NCI-H1436 (cell line): ENCODE data around the gene CYP19A1.
"Not testable (repeated sequence)": the region's sequence is repeated elsewhere in the genome, so short reads cannot be mapped to it uniquely, and the experiment has no call there.

ENCODE experiments used
- DNase-seq: peaks from one replicate; lab custom pipeline; 2025; lab: John Stamatoyannopoulos, UW

Gene CYP19A1

DNA sequence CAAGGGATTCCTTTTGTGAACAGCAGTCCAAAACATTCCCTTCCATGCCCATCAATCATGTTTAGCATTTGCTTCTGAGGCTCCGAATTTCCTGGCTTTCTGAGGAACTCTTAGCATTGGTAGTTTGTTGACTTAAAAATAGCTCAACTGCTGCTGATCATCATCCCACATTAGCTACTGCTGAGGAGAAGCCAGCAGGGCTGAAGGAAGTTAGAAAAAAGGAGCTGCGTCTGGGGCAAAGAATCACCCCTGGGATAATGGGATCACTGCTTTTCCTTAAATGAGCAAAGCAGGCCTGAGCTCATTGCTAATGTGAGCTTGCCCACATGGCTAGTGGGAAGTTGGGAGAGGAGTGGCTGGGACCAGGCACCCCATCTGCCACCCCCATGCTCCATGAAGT is 39.8 kb downstream of the CYP19A1 start:
- DNase-seq, result no peak

DNA sequence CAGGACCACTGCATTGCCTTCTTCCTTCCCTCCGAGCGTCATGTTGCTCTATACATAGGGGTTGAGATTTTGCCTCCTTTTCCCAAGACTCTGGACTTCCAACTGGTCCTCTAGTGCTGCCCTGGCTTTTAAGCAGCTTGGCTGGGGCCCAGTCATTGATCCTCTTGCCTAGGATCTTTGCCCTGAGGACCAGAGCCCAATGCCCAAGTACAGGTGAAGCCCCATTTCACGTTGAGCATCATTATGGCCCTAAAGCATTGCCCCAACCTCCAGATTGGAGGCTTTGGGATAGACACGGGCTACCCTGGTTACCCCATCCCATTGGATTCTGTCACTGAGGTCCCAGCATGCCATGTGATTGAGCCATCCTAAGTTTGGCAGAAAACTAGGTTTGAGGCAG is 47.7 kb downstream of the CYP19A1 start:
- DNase-seq, result no peak

DNA sequence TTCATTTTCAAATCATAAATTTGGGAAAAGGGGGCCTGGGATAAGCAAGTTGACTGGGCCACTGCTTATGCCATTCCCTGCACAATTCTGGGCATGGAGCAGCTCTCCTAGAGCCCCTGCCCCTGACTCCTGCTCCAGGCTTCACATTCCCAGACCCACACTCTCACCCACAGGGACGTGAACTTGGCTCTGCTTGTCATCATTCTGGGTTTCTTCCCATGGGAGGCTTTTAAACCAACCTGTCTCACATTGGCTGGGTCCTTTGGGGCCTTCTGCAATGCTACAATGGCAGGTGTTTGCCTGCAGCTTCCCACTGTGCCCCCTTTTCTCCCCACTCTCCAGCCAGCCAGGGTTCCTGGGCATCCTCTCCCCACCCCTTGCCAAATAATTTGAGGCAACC is 49.1 kb downstream of the CYP19A1 start:
- DNase-seq, result peak; percentile 28

DNA sequence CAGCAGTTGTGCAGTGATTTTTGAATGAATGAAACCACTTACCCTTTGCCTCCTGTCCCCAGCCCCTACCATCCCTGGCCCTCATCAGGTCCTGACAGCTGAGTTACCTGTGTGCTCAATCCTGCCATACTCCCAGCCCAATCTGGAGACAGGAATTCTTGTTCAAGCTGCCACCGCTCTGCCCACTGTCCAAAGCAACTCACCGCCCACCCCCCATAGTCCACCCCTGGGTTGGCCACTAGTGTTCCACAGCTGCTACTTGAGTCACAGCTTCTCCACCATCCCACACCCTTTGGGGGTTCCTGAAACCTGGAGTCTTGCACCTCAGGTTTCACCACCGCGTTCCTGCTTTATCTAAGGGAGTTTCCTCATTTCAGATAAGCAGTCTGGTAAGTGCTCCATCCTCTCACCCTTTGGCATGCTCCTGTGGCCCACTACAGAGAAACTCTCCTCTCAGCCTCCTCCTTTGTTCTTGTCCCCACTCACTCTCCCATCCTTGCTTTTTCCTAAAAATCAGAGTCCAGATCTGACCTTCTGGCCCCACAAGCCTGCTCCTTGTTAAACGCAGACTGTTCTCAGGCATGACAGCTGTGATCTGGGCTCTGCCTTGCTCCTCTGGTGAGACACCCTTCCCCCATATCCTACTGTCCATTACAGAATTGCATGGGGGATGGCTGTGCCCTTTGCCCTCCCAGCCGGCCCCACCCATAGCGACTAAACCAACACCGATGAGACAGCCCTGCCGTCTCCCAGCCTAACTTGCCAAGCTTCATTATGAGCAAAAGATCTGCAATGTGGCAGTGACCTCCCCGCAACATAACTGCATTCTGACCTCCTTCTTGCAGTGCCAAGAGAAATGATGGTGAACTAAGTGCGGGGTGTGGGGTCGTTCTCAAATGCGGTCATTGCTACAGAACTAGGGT is 50.0 kb downstream of the CYP19A1 start:
- no peak for DNase-seq

DNA sequence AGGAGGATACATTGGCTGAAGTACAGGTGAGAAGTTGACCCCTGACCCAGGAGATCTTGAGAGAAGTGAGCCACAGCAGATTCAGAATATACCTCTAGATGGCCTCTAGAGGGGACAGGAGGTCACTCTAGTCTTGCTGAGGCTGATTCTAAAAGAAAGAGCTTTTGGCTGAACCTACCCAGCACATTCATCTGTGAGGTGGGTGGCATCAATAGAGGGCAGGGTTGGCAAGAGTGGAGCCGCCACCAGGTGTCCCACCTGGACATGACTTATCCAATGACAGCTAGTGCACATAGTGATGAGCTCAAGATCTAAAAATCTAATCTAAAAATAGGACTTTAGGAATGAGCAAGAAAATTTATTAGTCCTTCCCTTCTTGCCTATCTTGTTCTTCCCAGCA is 51.6 kb downstream of the CYP19A1 start:
- no peak for DNase-seq

DNA sequence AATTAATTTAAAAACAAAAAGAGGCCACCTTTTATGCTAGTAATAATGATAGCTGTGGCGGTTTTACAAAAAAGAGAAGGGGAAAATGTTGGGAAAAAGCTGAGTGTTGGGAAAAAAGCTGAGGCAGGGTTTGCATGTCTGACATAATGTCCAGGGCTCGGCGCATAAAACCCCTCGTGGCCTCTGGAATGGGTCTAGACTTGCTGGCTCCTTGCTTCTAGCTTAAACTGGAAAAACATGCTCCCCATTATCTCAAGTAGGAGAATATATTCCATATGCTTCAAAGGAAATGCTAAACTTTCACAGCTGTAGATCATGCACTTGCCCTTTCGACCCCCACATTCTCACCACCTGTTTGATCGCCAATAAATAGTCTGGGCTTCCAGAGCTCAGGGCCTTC is 53.0 kb downstream of the CYP19A1 start:
- DNase-seq, result no peak

DNA sequence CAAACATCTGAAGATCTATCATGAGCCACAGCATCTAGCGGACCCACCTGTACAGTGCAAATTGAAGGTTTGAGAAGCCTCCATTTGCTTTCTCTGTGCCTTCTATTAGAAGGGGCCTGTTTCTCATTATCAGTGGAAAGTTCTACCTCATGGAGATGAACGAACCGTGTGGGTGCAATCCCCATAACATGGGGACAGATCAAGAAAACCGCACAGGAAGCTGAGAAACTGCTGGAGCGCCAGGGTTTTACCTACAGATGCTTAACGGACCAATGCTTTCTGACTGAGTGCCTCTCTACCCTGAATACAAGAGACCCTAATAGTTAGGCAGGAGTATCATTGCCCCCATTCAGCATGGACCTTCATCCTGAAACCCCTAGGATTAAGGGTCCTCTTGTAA is 53.5 kb downstream of the CYP19A1 start:
- DNase-seq, result no peak

DNA sequence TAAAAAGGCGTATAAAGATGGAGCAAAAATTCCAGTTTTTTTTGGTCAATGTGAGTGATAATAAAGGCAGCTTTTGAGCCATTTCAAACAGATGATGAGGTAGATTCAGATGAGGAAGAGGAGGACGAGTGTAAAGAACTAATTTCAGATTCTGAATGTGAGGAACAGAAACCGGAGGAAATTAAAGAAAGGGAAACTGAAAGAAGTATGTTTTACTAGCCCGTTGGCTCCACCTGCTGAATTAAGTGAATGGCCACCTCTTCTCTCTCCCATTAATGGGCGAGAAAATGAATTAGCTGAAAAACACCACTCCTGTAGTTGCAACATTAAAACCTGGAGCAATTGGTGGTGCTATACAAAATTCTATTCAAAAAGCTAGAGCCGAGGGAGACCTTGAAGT is 55.4 kb downstream of the CYP19A1 start:
- no peak for DNase-seq

DNA sequence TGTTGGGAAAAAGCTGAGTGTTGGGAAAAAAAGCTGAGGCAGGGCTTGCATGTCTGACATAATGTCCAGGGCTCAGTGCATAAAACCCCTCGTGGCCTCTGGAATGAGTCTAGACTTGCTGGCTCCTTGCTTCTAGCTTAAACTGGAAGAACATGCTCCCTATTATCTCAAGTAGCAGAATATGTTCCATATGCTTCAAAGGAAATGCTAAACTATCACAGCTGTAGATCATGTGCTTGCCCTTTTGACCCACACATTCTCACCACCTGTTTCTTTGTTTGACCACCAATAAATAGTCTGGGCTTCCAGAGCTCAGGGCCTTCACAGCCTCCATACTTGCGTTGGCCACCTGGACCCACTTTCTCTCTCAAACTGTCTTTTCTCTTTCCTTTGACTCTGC is 56.2 kb downstream of the CYP19A1 start:
- not testable (repeated sequence) for DNase-seq

DNA sequence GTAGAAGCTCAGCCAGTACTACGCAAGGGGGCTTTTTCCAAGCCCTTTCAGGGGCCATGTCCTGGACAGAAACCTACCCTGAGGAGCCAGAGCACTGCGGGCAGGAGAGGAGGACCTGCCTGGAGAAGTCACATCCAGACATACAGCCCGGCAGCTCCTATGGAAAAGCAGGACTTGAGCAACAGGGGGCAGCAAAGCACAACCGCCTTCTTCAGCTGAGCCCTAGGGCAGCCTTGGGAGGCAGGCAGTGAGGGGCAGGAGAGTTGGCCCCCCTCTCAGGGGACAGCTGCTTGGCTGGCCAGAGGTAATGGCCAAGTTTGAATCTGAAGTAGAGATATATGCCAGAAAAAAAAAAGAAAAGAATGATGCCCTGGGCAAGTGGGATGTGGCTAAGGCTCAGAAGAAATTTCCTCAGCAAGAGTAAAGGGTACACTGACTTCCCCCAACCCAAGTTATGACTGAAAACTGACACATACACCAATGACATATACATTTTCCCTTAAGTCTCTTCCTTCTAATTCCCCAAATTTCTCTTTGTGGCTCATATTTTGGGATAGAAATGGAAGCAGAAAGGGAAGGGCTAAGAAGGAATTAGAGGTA is 56.9 kb downstream of the CYP19A1 start:
- DNase-seq, result no peak

DNA sequence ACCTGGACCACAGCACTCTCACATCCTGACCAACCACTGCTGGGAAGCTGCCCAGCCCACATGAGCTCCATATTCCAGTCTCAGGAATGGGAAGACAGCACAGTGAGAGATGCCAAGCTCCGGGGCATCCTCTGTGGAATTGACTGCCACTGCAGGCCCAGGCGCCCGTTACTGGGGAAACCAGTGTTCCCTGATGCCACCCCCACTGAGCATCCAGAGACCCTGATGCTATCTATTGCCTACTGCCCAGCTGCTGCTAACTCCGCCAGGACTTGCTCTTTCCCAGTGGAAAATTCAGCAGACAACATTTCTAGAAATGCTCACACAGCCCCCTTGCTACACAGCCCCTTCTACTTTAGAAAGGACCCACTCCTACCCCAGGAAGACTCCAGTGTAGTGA is 57.6 kb downstream of the CYP19A1 start:
- DNase-seq, result no peak

DNA sequence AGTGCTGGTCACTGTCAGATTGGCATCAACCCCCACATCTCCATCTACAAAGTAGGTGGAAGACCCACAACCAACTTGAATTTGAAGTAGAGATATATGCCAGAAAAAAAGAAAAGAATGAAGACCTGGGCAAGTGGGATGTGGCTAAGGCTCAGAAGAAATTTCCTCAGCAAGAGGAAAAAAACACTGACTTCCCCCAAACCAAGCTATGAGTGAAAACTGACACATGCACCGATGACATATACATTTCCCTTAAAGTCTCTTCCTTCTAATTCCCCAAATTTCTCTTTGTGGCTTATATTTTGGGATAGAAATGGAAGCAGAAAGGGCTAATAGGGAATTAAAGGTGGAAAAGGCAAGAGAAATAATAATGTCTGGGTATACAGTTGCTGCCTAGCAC is 59.0 kb downstream of the CYP19A1 start:
- no peak for DNase-seq

DNA sequence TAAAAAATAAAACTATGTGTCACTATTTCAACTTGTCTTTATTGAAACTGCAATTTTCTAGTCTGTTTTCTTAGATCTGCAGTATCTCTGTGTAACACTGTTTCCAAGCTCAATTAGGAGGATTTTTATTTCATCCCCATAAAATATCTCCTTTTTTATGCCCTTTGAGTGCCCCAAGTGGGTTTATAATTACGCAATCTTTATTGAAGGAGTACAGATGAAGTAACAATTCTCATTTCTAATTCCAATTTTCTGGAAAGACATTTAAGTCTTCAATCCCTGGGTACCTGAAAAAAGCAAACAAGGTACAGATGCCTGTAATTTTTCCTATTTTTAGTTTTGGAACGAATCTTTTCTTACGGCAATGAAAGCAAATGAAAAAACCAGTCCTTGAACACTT is 61.3 kb downstream of the CYP19A1 start:
- no peak for DNase-seq

DNA sequence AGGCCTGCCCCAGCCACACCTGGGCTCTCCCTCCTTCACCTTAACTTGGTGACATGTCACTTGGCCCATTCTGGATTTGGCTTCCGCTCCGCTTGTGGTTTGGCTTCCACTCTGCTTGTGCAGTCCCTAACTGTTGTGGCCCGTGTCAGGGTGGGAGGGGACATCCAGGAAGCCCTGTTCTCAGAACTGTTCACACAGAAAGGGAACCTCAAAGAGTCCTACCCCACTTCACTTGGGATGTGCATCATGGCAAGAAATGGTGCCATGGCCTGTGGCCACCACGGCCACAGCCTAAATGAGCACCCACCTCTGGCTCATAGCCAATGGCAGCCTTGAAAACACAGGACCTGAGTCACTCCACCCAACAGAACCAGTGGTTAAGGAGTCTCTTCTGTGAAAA is 63.4 kb downstream of the CYP19A1 start:
- no peak for DNase-seq

DNA sequence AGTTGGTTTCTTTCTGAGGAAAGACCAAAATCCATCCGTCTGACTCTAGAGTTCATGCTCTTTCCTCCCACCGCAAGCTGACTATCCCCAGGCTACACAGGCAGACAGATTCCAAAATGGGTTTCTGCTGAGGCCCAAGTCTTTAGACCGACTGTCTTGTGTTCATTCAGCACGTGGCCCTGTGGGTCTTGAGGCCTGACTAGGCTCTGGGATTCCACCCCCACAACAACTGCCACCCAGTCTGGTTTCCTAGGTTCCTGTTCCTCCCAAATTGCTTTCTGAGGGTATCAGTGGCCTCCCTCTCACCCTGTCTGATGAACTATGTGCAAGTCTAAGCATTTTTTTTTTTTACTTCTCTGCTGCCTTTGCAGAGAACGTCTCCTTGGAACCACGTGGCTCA is 67.7 kb downstream of the CYP19A1 start:
- no peak for DNase-seq

DNA sequence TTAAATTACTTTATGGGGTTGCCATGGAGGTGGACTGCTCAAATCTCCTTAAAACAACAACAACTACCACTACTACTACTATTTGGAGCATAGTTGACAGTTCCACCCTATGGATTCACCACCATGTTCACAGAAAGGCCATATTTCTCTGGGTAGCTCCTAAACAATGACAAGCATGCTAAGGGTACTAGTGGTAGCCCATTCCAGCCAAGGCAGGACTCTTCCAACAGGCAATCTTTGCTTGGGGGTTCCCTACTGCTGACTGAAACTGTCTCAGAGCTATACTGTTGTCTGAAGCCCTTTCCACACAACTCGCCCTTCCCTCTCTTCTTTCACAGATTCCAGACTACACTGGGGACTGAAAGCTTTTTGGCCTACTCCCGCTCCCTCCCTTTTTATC is 68.9 kb downstream of the CYP19A1 start:
- DNase-seq, result no peak

DNA sequence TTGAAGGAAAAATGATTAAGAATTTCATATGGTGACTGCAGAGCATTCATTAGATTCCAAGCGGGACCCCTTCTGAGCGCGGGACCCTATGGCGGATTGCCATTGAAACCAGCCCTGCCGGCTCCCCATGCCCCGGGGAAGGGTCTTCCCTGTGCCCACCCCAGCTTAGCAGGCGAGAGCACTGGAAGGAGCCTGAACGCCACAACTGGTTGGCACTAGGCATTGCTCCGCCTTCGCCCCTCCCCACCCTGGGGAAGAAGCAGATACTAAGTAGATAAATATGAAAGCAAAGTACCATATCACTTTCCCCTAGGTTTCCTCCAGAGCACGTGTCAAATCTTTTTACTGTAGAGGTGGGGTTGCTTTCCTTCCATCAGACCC is 70.7 kb downstream of the CYP19A1 start:
- no peak for DNase-seq

DNA sequence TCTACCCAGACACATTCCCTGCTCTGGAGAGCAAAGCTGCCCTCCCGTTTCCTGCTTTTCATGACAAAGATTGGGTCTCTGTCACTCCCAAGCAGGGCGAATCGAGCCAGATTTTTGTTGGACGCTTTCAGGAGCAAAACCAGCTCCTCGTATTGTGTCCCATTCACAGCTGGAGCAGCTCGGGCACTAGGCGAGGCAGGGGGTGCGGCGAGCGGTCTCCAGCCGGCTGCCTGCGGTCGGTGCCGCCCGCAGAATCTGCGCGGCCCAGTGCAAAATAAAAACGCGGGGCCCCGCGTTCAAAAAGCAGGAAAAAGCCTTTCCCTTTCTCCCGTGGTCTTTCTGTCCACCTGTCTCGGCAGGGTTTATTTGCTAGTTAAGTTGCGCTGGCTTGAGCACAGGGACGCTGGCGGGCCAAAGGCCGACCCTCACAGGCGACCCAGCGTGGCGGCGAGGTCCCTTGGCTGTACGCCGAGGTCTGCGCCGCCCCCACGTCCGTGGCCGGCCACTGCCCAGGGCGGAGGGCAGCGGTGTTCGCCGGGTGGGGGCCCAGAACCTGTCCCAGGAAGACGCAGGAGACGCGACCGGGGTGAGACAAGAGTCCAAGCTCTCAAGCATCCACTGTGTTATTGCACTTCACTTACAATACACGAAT is 71.2 kb downstream of the CYP19A1 start:
- DNase-seq, result no peak

DNA sequence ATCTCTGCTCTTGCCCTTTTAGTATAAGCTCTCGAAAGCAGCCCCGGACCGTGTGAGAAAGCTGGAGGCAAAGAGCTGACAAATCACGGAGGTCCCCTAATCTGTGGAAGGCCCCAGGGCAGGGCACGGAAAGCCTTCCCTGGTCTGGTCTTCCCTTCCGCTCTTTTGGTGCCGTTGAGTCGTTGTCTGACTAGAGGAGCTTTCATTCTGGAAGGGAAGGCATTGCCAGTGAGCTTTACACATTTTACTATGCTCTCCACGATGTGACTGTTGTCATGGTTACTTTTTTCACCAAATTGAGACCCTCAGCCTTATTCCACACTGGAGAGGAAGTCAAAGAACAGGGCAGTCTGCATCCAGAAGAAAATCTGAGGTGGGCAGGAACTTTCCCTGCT is 71.7 kb downstream of the CYP19A1 start:
- DNase-seq, result no peak

DNA sequence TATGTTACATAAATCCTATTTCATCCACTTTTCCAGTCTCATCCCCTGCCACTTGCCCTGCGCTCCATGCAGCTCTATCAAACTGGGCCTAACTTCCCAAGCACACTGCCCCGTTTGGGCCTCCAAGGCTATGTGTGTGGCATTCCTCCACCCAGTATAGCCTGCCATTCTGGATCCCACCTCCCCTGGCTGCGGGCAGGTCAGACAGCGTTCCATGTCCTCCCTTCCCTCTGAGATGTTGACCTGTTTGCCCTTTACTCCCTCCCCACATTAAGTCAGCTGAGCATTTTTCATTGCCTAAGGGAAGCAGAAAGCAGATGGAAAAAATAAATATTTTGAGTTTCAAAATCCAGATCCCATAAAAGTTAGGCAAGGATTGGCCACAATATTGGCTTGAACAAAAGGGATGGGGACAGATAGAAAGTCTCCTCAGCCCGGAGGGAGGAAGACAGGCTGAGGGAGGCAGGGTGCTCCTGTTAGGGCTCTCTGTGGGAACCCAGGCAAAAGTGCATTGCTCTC is 73.3 kb downstream of the CYP19A1 start:
- DNase-seq, result no peak

DNA sequence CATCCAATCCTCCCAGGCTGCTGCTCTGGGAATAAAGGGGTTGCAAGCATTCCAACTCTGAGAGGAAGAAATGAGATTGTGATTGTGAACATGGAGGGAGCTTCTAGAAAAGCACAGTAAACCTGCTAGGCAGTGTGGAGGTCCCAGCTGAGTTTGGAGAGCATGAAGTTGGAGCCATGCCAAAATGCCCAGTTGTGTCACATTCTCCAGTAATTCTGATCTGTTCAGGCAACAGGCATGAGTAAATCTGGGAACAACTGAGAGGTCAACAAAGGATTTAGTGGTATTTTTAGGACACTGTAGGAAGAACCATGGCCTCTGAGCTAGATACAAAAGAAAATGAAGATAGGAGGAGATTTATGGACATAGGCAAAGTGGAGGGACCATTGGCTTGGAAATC is 74.7 kb downstream of the CYP19A1 start:
- no peak for DNase-seq

DNA sequence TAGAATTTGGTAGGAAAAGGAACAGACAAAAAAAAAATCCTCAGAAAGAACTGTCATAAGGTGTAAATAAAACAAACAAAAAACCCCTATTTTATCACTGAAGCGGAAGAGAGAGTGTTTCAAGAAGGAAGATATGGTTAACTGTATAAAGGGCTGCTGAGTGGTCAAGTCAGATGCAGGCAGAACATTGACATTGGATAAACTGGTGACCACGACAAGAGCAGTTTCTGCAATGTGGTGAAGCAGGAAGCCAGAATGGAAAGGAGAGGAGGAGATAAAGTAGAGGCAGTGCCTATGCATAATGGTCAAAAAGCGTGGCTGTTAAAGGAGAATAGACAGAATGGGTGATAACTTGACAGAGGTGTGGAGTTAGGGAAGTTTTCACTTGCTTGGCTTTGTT is 75.3 kb downstream of the CYP19A1 start:
- DNase-seq, result no peak

DNA sequence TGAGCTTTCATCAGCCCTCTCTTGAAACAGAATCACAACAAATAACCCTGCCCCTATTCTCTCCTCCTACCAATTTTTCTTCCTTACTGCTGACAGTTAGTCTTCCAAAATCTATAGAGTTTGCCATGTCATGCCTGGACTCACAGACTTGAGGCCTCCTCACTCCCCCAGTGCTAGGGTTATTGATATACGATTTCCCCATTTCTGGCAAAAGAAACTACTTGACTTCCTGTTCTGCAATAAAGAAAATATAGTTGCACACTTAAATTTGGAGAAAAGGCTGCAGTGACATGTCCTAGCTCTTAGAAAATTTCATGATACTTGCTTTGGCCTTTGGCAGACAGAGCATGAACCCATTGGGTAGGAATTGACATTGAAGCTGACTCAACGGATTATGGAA is 75.9 kb downstream of the CYP19A1 start:
- no peak for DNase-seq
